HG03039 (cell line): Measurements from ENCODE around the gene MYL12B.
"Not testable (repeated sequence)": the region's sequence is repeated elsewhere in the genome, so short reads cannot be mapped to it uniquely, and the experiment has no call there.

Experiments used
- ATAC-seq: cut with Tn5 transposase; IDR thresholded peaks from one replicate; pipeline ENCODE4 v1.9.1; 2021; ENCODE audit warnings: mild to moderate bottlenecking, moderate library complexity; ENCODE audit not compliant: unreplicated experiment

MYL12B gene

DNA sequence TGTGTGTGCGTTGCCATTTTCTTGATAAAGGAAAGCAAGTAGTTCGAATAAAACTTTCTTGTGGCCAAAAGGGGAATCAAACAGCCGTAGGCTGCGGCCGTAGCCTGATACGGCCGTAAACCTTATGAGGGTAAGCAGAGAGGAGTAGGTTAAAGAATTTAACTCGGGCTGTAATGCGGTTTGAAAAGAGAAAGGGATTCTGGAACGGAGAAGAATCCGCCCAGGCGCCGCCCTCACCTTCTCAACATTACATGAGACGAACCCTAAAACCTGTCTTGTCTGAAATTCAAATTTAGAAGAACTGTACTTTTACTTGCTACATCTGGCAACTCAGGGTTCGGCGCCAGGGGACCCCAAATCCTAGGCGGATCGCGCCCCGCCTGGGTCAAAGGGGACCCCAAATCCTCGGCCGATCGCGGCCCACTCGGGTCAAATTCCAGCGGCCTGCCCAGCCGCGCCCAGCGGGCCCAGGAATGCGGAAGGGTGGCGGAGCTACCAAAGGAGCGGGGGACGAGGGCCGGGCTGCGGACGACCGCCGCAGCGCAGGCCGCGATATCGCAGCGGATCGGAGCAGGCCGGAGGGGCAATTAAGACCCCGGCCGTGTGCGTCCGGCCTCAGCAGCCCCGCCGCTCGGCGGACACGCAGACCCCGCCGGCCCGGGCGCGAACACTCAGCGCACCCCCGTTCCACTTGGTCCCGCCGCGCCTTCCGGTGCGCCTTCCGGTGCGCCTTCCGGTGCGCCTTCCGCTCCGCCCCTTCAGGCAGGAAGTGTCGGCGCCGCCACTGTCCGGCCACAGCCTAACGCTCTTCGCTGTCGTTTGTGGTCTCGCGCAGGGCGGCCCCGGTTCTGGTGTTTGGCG, at the start of gene MYL12B:
Gene MYL12B, plus strand, starts transcription at position 761 of the 861 bp plus-strand sequence. CDS start 10,766 bp downstream, outside the sequence.
- peak; percentile 91 for ATAC-seq

DNA sequence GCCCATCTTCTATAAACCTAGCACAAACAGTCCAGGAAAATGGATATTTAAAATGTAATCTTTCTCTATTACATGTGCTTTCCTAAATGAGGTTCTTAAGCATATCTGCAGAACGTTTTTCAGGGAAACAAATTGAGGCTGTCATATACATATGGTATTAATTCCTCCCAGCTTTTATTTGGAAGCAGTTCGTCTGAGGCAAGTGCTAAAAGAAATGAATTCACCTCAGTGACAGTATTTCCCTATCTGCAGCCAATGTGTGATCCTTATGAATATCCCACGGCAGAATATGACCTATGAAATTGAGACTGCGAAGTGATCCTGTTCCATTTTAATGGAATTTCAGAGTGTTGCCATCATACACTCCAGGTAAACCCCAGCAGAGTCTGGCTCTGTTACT, 49.3 kb upstream of the MYL12B start:
- no peak for ATAC-seq

DNA sequence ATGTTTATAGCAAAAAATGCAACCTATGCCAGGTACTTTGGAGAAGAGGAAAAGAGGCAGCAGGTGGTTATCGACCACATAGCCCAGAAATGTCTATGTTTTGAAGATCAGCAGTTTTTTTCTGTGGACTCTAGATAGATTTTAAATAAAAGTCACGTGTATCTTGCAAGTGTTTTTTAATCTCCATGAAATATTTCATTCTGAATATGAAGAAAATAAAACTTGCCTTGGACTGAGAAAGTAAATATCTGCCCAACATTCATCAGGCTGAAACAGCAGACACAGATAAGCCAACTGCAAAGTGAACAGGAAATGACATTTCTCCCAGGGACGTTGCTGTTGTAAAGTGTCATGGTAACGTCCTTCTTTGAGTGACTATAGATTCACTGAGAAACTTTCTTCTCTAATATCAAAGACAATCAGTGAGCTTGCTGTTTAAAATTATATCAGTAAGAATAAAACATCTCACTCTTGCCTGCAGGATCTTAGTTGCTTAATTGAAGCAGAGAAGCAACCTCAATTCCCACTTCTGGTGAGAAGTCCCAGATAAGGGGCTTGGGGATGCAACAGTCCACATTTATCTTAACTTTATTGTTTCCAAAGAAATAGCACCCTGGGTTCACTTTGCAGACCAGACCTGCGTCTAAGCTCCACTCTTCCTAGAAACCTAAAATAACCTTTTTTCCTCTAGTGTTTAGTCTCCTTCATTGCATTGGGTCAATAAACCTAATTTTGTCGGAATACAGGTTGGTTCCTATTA, 48.5 kb upstream of the MYL12B start:
- no peak for ATAC-seq

DNA sequence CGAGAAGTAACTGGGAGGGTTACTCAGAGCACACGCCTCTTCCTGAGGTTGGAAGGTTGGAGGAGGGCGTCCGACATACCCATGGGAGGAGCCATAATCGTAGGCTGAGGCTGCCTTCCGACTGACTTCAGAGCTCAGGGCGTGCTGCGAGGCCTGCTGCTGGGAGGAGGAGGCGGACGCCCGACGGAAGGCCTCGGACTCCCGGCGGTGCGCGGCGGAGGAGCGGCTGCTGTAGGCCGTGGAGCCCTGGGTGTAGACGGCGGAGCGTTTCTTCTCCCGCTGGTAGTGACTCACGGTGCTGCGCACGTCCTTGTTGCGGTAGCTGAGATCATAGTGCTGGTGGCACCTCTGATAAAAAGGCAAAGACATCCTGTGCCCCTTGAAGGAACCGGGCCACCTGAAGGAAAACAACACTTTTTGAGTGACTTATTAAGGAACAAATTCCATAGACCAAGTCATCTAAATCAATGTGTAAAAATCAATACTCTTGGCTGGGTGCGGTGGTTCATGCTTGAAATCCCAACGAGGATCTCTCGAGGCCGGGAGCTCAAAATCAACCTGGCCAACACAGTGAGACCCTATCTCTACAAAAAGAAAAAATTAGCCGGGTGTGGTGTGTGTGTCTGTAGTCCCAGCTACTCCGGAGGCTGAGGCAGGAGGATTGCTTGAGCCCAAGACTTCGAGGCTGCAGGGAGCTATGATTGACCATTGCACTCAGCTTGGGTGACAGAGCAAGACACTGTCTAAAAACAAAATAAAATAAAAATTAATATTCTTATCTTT, 46.9 kb upstream of the MYL12B start:
- no peak for ATAC-seq

DNA sequence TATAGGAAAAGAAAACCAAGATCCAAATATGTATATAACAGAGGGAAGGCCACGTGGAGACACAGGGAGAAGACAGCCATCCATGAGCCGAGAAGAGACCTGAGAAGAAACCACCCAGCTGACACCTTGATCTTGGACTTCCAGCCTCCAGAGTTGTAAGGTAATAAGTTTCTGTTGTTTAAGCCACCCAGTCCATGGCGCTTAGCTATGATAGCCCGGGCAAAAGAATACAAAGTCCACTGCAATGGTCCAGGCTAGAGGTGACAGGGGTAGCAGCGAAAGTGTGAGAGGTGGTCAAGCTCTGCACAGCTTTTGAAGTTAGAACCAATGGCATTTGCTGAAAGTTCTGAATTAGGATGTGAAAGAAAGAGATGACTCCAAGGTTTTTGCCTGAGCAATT, 44.9 kb upstream of the MYL12B start:
- ATAC-seq: no peak

GRCh38 chr18:3217948-3218647, 43.8 kb upstream of the MYL12B start:
- ATAC-seq: no peak

- ATAC-seq: no peak
These were observed 43.1 kb upstream of the MYL12B start for GRCh38 chr18:3218819-3219218.

DNA sequence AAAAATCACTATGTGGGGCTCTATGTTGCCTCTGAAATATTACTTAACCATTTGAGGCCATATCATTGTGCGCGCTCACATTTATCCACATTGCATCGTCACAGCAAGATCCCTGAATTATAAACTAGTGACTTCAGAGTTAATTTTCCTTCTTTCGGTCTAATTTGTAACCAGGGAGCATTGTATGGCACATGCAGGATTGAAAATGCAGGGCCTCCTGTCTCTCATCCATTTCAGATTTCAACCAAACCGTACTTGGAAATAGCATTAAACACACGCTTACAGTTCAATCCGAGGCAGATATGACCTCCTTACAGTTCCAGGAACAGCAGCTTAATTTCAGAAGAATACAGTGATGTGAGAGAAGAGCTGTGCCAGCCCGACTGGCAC, 42.7 kb upstream of the MYL12B start:
- ATAC-seq: no peak

- ATAC-seq: no peak
These were observed 42.1 kb upstream of the MYL12B start, which contains the start of gene MYOM1 for GRCh38 chr18:3219631-3220335. MYOM1 (minus strand) TSS chr18:3219968; CDS start chr18:3215223, 4,745 bp downstream.

DNA sequence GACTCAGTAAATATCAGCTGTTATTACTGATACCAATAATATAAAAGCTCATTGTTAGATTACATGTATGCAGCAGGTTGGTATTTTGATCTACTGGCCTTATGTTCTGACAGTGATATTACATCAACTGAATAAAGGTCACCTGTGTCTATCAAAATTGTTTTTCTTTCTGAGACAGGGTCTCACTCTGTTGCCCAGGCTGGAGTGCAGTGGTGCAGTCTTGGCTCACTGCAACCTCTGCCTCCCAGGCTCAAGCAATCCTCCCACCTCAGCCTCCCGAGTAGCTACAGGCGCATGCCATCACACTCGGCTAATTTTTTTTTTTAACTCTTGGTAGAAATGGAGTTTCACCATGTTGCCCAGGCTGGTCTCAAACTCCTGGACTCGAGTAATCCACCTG, 41.1 kb upstream of the MYL12B start:
- not testable (repeated sequence) for ATAC-seq

GRCh38 chr18:3221496-3221895, 40.4 kb upstream of the MYL12B start:
- no peak for ATAC-seq

GRCh38 chr18:3223356-3223755, 38.6 kb upstream of the MYL12B start:
- ATAC-seq: no peak

GRCh38 chr18:3224223-3224622, 37.7 kb upstream of the MYL12B start:
- ATAC-seq: no peak

DNA sequence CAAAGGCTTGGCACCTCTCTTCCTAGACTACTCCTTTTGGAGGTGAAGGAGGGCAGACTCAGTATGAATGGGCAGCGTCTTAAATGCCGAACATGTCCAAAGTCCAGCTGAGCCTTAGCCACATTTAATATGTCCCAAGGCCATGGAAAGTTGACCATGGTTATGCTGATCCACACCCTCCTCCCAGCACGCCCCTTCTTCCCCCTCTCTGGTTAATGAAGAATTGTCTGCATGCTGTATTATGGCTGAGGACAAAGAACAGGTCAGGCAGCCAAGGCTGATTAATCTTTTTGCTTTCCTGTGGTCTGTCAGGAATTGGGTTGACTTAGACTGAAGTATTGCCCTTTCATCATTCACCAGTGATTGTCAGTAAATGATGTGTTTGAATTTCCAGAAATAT, 36.3 kb upstream of the MYL12B start:
- ATAC-seq: no peak

GRCh38 chr18:3226048-3226447, 35.9 kb upstream of the MYL12B start:
- ATAC-seq: no peak

GRCh38 chr18:3230401-3231334, 31.3 kb upstream of the MYL12B start:
- ATAC-seq: no peak

GRCh38 chr18:3233004-3233403, 28.9 kb upstream of the MYL12B start:
- no peak for ATAC-seq

GRCh38 chr18:3233433-3234168, 28.3 kb upstream of the MYL12B start:
- ATAC-seq: no peak
